Measurements from ENCODE around the gene PRDM16. TPM values are rescaled to one million over a fixed set of nuclear protein-coding genes. Genes with fewer than 3 reads are reported as not detected.

The PRDM16 gene
- total and polyA plus RNA-seq, 2 donors (not counting 1 experiment from before 2014, with no cell fraction given) = 0.03 to 0.12 TPM

- Histone ChIP-seq H3K27ac (ENCODE audit: low read length in 2 of 2) (no peak overlapping the region), H2AFZ (ENCODE audit: insufficient read depth, low read depth, low read length, poor library complexity, severe bottlenecking) (no peak overlapping the region), H4K20me1 (ENCODE audit: control insufficient read depth, insufficient read depth, low read length, poor library complexity, severe bottlenecking) (no peaks in the 10 kb centered on the region), H3K27me3 (replicated peaks in 1 of 4; ENCODE audit: control extremely low read depth in 1 of 4, control insufficient read depth in 3 of 4, insufficient read depth in 4 of 4, low read length in 3 of 4) (no peaks in the 10 kb centered on the region), H3K79me2 (ENCODE audit: control insufficient read depth, insufficient read depth, low read length) (no peaks in the 10 kb centered on the region), H3K36me3 (replicated peaks in 1 of 2; ENCODE audit: control extremely low read depth in 1 of 2, control insufficient read depth in 1 of 2, extremely low read depth in 1 of 2, insufficient read depth in 2 of 2, low read length in 1 of 2) (no peaks in the 10 kb centered on the region), H3K4me2 (replicated peaks; ENCODE audit: low read depth, low read length, poor library complexity, severe bottlenecking) (no peak overlapping the region), H3K4me1 (ENCODE audit: control insufficient read depth in 2 of 2, insufficient read depth in 2 of 2, low read length in 2 of 2) (no peaks in the 10 kb centered on the region), H3K9ac (ENCODE audit: low read length) (no peak overlapping the region), H3K4me3 (ENCODE audit: control extremely low read depth in 1 of 5, extremely low read depth in 1 of 5, insufficient read depth in 1 of 5, low read depth in 2 of 5, low read length in 4 of 5) (no peak overlapping the region), H3K9me3 (ENCODE audit: control extremely low read depth in 1 of 3, control insufficient read depth in 2 of 3, insufficient read depth in 1 of 3, low read length in 2 of 3) (peaks cover 0 to 49% (median 13%) of the 10 kb centered on the region in 3 donors)
- TF ChIP-seq EZH2 (IDR thresholded peaks at IDR 0.05; ENCODE audit: borderline replicate concordance, insufficient read depth, low read depth, low read length, poor library complexity, severe bottlenecking) = no peak
- TF ChIP-seq CTCF (IDR thresholded peaks at IDR 0.05) = no peak
- Mint-ChIP-seq H3K27me3 (no peaks in the 10 kb centered on the region), H3K27ac (no peak overlapping the region), H3K4me1 (no peaks in the 10 kb centered on the region), H3K9me3 (ENCODE audit: insufficient read depth) (peaks cover 6% of the 10 kb centered on the region), H3K4me3 (no peak overlapping the region)
- ChIA-PET CTCF (no interaction called here), POLR2A (no interaction called here)
- no peak for ATAC-seq (ENCODE audit: low read depth)
- 91% methylated on average over 13 of the region's 13 CpGs for WGBS (ENCODE audit: insufficient coverage)
- intact Hi-C loops (cut with micrococcal nuclease) = no loop called here
- no peak for DNase-seq
Measured at GRCh38 chr1:3346478-3346877, 277.5 kb downstream of the PRDM16 start.

GRCh38 chr1:3347257-3348020, 278.4 kb downstream of the PRDM16 start:
- no peak overlapping the region for H3K27ac ChIP-seq (ENCODE audit: low read length in 2 of 2)
- no peaks in the 10 kb centered on the region for H3K4me1 ChIP-seq (ENCODE audit: control insufficient read depth in 2 of 2, insufficient read depth in 2 of 2, low read length in 2 of 2)
- Mint-ChIP-seq H3K9me3 (ENCODE audit: insufficient read depth) (peaks cover 6% of the 10 kb centered on the region), H3K27ac (no peak overlapping the region), H3K4me1 (no peaks in the 10 kb centered on the region), H3K27me3 (peaks cover 2% of the 10 kb centered on the region), H3K4me3 (no peak overlapping the region)
- no peaks in the 10 kb centered on the region for H3K36me3 ChIP-seq (replicated peaks in 1 of 2; ENCODE audit: control extremely low read depth in 1 of 2, control insufficient read depth in 1 of 2, extremely low read depth in 1 of 2, insufficient read depth in 2 of 2, low read length in 1 of 2)
- no peak overlapping the region for H3K4me3 ChIP-seq (ENCODE audit: control extremely low read depth in 1 of 5, extremely low read depth in 1 of 5, insufficient read depth in 1 of 5, low read depth in 2 of 5, low read length in 4 of 5)
- no peaks in the 10 kb centered on the region for H4K20me1 ChIP-seq (ENCODE audit: control insufficient read depth, insufficient read depth, low read length, poor library complexity, severe bottlenecking)
- H3K27me3 ChIP-seq (replicated peaks in 1 of 4; ENCODE audit: control extremely low read depth in 1 of 4, control insufficient read depth in 3 of 4, insufficient read depth in 4 of 4, low read length in 3 of 4) = no peaks in the 10 kb centered on the region
- H2AFZ ChIP-seq (ENCODE audit: insufficient read depth, low read depth, low read length, poor library complexity, severe bottlenecking) = no peak overlapping the region
- no peak for DNase-seq
- 75% methylated on average over 18 of the region's 18 CpGs for WGBS (ENCODE audit: insufficient coverage)
- ChIA-PET CTCF (no interaction called here), POLR2A (no interaction called here)
- peaks cover 0 to 39% (median 13%) of the 10 kb centered on the region in 3 donors for H3K9me3 ChIP-seq (ENCODE audit: control extremely low read depth in 1 of 3, control insufficient read depth in 2 of 3, insufficient read depth in 1 of 3, low read length in 2 of 3)
- H3K79me2 ChIP-seq (ENCODE audit: control insufficient read depth, insufficient read depth, low read length) = no peaks in the 10 kb centered on the region
- TF ChIP-seq EZH2 (IDR thresholded peaks at IDR 0.05; ENCODE audit: borderline replicate concordance, insufficient read depth, low read depth, low read length, poor library complexity, severe bottlenecking) = no peak
- TF ChIP-seq CTCF (IDR thresholded peaks at IDR 0.05) = no peak
- H3K9ac ChIP-seq (ENCODE audit: low read length) = no peak overlapping the region
- intact Hi-C loops (cut with micrococcal nuclease) = no loop called here
- no peak overlapping the region for H3K4me2 ChIP-seq (replicated peaks; ENCODE audit: low read depth, low read length, poor library complexity, severe bottlenecking)
- ATAC-seq (ENCODE audit: low read depth) = no peak
